Panc1 (cell line): ENCODE measurements around the gene MYO18A.

Source experiments
- CTCF ChIP-seq: fragments of 450-650 bp; IDR thresholded peaks from 2 replicates; pipeline ENCODE4 v1.5.1; 2017; ENCODE audit warnings: mild to moderate bottlenecking
- POLR2AphosphoS5 ChIP-seq: IDR thresholded peaks from 2 replicates; pipeline ENCODE4 v1.6.1; 2012; ENCODE audit warnings: mild to moderate bottlenecking, low read depth, low read length, moderate library complexity
- SIN3A ChIP-seq: IDR thresholded peaks from 2 replicates; pipeline ENCODE4 v1.6.1; 2012; ENCODE audit warnings: low read depth, mild to moderate bottlenecking, low read length, moderate library complexity, borderline replicate concordance; ENCODE audit not compliant: insufficient read depth
- TCF7L2 ChIP-seq: IDR thresholded peaks from 2 replicates; pipeline ENCODE4 v1.6.1; 2011; ENCODE audit warnings: mild to moderate bottlenecking, low read depth, low read length, inconsistent platforms
- TF ChIP-seq, protein P1 (sequence below), 2 experiments: IDR thresholded peaks; 2 replicates each; pipeline ENCODE4 v1.6.1; 2011 to 2012; ENCODE audit warnings: low read depth in 2 of 2, control low read depth in 1 of 2, low read length in 1 of 2, mild to moderate bottlenecking in 1 of 2, moderate library complexity in 1 of 2; ENCODE audit not compliant: insufficient read depth in 1 of 2

GRCh38 chr17:29121442-29121841 is 58.8 kb downstream of the MYO18A start:
- TF ChIP-seq CTCF (no peak), POLR2AphosphoS5 (no peak), SIN3A (no peak), TCF7L2 (no peak)
- TF ChIP-seq, protein P1, sequence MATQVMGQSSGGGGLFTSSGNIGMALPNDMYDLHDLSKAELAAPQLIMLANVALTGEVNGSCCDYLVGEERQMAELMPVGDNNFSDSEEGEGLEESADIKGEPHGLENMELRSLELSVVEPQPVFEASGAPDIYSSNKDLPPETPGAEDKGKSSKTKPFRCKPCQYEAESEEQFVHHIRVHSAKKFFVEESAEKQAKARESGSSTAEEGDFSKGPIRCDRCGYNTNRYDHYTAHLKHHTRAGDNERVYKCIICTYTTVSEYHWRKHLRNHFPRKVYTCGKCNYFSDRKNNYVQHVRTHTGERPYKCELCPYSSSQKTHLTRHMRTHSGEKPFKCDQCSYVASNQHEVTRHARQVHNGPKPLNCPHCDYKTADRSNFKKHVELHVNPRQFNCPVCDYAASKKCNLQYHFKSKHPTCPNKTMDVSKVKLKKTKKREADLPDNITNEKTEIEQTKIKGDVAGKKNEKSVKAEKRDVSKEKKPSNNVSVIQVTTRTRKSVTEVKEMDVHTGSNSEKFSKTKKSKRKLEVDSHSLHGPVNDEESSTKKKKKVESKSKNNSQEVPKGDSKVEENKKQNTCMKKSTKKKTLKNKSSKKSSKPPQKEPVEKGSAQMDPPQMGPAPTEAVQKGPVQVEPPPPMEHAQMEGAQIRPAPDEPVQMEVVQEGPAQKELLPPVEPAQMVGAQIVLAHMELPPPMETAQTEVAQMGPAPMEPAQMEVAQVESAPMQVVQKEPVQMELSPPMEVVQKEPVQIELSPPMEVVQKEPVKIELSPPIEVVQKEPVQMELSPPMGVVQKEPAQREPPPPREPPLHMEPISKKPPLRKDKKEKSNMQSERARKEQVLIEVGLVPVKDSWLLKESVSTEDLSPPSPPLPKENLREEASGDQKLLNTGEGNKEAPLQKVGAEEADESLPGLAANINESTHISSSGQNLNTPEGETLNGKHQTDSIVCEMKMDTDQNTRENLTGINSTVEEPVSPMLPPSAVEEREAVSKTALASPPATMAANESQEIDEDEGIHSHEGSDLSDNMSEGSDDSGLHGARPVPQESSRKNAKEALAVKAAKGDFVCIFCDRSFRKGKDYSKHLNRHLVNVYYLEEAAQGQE (IDR thresholded peaks at IDR 0.05; ENCODE audit: insufficient read depth in 1 of 2, low read depth in 2 of 2, low read length in 1 of 2): no peak
